Omental fat pad (tissue), 4 donors: ENCODE data around the gene INTS11. TPM values are rescaled to one million over a fixed set of nuclear protein-coding genes. Genes with fewer than 3 reads are reported as not detected.

Experiments
- ATAC-seq: fragments of 150-250 bp; one replicate; pipeline ENCODE4 v1.9.1; 2016; ENCODE audit warnings: mild to moderate bottlenecking, moderate library complexity; ENCODE audit not compliant: low FRiP score
- DNase-seq: peaks from one replicate; pipeline ENCODE4 v3.0.0-alpha.2; 2019; ENCODE audit warnings: low spot score
- total RNA-seq, 4 donors: library from RNA; depleted of rRNA; stranded (reverse); fragments of >200 nt; gene quantifications; one replicate each; pipeline ENCODE4 v1.1.0, GENCODE V29; 2016
- TF ChIP-seq, protein P1 (sequence below), 3 donors: fragments of 450-650 bp; IDR thresholded peaks; one replicate each; pipeline ENCODE4 v1.5.1; 2016 to 2017; ENCODE audit warnings: antibody characterized with exemption in 3 of 3, mild to moderate bottlenecking in 3 of 3, moderate library complexity in 2 of 3

INTS11 gene
- total RNA-seq, 4 donors from 2014 or later = 71.9 to 103 (median 86.2) TPM

DNA sequence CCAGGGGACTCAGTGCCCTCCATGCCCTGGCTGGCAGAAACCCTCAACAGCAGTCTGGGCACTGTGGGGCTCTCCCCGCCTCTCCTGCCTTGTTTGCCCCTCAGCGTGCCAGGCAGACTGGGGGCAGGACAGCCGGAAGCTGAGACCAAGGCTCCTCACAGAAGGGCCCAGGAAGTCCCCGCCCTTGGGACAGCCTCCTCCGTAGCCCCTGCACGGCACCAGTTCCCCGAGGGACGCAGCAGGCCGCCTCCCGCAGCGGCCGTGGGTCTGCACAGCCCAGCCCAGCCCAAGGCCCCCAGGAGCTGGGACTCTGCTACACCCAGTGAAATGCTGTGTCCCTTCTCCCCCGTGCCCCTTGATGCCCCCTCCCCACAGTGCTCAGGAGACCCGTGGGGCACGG lies 3.8 kb upstream of the INTS11 start:
- TF ChIP-seq, protein P1, sequence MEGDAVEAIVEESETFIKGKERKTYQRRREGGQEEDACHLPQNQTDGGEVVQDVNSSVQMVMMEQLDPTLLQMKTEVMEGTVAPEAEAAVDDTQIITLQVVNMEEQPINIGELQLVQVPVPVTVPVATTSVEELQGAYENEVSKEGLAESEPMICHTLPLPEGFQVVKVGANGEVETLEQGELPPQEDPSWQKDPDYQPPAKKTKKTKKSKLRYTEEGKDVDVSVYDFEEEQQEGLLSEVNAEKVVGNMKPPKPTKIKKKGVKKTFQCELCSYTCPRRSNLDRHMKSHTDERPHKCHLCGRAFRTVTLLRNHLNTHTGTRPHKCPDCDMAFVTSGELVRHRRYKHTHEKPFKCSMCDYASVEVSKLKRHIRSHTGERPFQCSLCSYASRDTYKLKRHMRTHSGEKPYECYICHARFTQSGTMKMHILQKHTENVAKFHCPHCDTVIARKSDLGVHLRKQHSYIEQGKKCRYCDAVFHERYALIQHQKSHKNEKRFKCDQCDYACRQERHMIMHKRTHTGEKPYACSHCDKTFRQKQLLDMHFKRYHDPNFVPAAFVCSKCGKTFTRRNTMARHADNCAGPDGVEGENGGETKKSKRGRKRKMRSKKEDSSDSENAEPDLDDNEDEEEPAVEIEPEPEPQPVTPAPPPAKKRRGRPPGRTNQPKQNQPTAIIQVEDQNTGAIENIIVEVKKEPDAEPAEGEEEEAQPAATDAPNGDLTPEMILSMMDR (IDR thresholded peaks at IDR 0.05) = no peak
- DNase-seq (no peak), ATAC-seq (no peak)

DNA sequence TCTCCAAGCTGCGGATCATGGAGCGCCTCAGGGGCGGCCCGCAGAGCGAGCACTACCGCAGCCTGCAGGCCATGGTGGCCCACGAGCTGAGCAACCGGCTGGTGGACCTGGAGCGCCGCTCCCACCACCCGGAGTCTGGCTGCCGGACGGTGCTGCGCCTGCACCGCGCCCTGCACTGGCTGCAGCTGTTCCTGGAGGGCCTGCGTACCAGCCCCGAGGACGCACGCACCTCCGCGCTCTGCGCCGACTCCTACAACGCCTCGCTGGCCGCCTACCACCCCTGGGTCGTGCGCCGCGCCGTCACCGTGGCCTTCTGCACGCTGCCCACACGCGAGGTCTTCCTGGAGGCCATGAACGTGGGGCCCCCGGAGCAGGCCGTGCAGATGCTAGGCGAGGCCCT lies 2.8 kb upstream of the INTS11 start:
- TF ChIP-seq, protein P1 (IDR thresholded peaks at IDR 0.05) = no peak
- ATAC-seq (no peak), DNase-seq (no peak)

DNA sequence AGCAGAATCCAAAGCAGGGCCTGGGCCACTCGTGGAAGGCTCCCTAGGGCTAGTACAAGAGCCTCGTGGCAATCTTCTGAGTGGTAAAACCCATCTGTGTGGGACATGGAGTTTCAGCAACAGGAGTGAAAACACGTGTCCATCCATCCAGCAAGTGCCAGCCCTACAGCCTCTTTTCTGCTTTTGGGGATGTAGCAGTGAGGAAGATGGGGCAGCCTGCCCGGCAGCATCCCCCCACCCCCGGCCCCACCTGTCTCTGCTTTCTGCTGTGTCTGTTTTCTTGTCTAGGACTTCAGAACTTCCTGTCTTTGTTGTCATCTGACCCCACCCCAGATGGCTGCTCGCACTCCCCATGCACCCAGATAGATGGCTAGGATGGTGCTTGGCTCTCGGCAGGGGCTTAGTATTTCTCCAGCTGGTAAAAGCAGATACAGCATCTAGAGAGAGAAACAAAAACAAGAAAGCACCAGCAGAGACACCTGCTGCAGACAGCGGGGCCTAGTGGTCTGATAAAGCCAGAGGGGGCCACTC lies 1.7 kb upstream of the INTS11 start:
- DNase-seq (no peak), ATAC-seq (no peak)
- TF ChIP-seq, protein P1 (IDR thresholded peaks at IDR 0.05) = no peak

DNA sequence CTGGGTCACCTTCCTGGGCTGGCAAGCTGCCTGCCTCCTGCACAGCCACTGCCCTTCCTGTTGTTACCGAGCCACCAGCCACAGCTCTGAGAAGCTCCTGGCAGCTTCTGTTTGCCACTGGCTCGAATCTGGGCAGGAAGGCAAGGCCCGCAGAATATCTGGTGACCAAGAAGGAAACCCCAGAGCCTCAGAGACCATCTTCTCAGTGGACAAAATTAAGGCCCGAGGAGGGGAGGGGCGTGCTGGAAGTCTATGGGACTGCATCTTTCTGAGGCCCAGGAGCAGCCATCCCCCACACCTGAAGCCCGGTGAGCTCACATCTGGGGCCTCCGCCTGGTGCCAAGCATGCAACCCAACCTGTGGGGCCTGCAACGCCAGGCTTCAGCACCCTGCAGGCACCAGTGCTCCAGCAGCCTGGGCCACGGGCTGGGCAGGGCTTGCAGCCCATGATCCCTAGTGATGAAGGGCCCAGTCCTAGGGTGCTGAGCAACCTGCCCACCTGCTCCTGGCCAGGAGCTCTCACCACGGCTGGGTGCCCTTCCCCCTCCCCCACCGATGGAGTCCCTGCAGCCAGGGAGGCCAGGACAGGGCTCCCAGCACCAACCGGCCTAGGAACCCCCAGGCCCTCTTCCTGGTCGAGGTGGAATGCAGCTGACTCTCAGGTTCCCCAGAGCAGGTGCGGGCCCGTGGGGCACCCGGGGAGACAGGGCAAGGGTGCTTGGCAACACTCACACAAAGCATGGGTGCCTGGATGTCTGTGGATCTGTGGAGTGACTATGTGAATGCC lies 1.0 kb upstream of the INTS11 start:
- DNase-seq (no peak), ATAC-seq (no peak)
- TF ChIP-seq, protein P1 (IDR thresholded peaks at IDR 0.05) = no peak

DNA sequence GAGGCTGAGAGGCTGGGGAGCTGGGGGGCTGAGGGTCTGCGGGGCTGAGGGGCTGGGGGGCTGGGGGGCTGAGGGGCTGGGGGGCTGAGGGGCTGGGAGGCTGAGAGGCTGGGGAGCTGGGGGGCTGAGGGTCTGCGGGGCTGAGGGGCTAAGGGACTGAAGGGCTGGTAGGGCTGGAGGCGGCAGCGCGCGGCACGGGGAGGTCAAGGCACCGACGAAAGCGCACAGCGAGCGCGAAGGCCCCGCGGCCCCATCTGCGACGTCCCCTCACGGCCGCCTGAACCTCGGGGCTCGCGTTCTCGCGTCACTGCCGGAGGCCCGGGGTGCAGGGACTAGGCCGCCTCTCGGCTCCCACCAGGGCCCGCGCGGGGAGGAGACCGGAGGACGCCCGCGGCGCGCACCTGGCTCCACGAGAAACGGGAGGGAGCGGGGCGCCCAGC lies 356 bp downstream of the INTS11 start:
- TF ChIP-seq, protein P1 (IDR thresholded peaks at IDR 0.05) = no peak
- peak; percentile 2 for ATAC-seq
- DNase-seq = no peak

DNA sequence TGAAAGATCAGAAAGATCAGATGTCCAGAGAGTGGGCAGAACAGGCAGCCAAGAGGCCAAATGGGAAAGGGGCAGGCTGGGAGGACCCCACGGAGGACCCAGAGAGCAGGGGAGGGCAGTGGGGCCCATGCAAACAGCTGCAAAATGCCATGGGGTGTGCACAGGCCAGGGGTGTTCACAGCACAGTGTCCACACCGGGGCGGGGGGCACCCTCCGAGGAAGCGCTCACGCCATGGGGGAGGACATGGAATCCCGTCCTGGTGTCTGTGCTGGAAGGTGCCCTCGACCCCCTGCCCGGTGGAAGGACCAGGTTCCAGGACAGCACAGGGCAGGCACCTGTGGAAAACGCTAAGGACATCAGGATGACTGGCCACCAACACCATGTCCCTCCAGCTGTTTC lies 1.5 kb downstream of the INTS11 start:
- TF ChIP-seq, protein P1 (IDR thresholded peaks at IDR 0.05) = no peak
- no peak for ATAC-seq
- DNase-seq = no peak

DNA sequence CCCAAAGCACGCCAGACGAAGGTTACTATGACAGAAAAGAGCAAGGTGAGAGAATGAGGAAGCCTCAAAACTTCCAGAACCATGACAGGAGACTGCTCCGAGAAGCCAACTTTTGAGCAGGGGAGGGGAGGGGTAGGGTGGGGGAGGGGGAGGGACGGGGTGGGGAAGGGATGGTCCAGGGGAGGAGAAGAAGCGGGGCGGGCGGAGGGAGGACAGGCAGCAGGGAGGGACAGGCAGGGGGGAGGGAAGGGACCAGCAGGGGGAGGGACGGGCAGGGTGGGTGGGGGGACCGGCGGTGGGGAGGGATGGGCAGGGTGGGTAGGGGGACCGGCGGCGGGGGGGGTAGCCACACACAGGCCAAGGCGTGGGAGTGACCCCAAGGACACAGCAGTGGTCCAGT lies 2.0 kb downstream of the INTS11 start:
- ATAC-seq (no peak), DNase-seq (no peak)
- TF ChIP-seq, protein P1 (IDR thresholded peaks at IDR 0.05) = no peak
